HG03159 (cell line): ENCODE results near the gene CLK3.
"Not testable (repeated sequence)": the region's sequence is repeated elsewhere in the genome, so short reads cannot be mapped to it uniquely, and the experiment has no call there.

Experiments
- ATAC-seq: cut with Tn5 transposase; IDR thresholded peaks from one replicate; pipeline ENCODE4 v1.9.1; 2021; ENCODE audit warnings: mild to moderate bottlenecking, moderate library complexity; ENCODE audit not compliant: unreplicated experiment

The CLK3 gene

DNA sequence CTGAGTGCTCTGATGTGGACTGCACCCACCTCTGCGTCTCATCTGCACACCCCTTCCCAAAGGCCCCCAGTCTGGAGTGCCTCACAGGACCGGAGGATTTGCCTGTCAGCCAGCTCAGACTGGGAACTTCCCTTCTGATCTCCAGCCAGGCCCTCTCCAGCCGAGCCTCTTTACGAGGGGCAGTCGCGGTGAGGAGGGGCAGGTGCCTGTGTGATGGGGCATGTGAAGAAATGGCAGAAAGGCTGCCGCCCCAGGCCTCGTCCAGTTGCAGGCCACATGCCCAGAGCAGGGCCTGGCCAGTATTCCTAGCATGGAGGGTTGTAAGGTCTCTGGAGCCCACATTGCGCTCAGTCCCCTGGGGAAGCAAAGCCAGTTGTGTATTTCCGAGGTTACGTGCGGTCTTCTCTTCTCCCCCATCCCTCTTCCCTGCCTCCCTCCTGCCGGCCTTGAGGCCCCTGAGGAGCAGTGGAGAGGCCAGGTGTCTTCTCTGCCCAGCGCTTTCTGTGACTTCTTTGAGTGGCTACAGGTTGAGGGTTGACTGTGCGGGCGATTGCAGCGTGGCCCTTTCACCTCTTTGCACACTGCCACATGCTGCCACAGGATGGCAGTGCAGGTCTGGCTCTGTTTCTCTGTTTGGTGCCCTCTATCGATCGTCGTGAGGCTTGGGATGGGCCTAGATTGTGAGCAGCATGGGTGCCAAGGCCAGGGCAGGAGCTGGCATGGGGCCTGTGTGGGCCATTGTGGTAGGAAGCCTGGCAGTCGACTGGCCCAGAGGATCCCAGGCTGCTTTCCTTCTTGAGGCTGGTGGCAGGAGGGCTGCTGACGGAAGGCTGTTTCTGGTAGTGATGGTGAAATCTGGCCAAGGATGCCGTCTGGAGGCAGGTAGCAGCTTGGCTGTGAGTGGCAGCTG is 5.3 kb downstream of the CLK3 start:
- ATAC-seq = peak; percentile 56

DNA sequence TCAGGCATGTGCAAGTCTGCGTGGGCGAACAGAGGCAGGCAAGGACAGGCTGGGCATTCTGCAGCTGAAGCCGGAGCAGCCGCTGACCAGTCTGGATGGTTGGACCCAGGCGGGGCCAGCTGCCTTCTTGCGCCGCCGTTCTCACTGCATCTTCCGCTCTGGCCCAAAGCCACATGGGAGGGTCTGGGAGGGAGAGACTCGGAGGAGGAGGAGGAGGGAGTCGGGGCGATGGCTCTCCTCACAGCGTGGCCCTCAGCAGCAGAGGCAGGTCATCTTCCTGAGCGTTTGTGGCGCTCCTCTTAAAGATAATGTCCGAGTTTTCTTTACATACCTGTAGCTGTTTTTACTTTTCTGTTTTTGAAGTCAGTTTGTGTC is 5.9 kb downstream of the CLK3 start:
- no peak for ATAC-seq

DNA sequence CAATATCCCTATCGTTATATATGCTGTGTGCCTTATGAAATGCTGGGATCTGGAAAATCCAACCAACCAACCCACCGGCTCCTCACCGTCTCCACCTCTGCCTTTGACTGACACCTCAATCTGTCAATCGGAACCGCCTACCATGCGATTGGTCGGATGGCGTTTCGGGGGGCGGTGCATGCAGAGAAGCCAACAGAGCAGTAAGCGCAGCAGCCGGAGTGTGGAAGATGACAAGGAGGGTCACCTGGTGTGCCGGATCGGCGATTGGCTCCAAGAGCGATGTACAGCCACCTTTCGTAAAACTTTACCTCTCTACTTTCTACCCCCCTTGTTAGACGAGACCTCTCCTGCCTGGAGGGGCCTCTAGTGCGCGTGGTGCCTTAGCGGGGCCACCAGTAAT is 6.3 kb downstream of the CLK3 start:
- ATAC-seq = no peak

DNA sequence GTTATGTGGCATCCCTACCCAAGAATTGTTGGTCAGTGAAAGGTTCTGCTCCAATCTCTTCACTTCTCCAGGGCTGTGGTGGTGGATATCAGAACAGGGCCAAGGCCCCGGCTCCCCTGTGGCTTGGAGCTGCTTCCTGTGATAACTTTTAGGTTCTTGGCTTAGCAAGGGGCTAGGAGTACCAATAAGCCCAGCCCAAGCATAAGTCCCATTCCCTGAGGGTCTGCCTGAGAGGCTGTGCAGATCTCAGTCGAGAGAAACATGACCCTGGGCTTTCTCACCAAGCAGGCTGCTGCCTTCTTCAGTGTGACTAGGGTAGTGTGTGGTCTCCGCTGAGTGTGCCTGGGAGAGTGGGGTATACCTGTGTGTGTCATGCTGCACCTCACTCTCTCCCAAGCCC is 7.1 kb downstream of the CLK3 start:
- ATAC-seq = no peak

DNA sequence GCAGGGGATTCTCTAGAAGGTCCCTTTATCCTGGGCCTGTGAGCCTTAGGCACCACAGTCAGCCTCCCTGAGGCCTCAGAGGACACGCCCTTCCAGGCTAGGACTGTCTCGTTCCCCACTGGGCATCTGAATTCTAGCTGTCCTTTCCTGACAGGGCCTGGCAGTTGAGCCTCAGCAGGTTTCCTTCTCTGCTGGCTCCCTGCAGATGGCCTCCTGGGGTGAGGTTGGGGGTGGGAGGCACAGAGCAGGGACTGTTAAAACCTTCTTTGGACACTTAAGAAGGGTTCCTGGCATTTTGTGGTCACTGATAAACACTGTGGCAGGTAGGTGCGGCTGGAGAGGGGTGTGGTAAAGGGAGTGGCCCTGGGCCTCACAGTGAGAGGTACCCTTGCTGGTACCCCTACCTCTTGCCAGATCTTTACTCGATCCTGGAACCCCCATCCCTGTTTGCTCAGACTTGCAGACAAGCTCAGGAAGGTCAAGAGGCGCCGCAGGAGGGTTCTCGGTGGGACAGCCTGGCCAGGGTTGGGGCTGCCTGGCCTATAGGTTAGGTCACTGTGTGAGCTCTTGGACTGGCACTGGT is 8.5 kb downstream of the CLK3 start:
- ATAC-seq = no peak

DNA sequence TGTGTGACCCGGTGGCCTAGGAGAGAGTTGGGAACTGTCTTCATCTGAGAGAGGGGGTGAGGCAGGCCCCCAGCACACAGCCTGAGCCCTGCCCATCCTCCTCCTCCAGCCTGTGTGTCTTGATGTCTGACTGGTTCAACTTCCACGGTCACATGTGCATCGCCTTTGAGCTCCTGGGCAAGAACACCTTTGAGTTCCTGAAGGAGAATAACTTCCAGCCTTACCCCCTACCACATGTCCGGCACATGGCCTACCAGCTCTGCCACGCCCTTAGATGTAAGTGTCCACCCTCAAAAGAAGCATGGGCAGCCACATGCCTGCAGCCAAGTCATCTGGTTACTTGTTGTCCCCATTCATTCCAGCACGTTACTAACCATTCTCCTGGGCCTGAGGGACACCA is 10.1 kb downstream of the CLK3 start:
- ATAC-seq = no peak

DNA sequence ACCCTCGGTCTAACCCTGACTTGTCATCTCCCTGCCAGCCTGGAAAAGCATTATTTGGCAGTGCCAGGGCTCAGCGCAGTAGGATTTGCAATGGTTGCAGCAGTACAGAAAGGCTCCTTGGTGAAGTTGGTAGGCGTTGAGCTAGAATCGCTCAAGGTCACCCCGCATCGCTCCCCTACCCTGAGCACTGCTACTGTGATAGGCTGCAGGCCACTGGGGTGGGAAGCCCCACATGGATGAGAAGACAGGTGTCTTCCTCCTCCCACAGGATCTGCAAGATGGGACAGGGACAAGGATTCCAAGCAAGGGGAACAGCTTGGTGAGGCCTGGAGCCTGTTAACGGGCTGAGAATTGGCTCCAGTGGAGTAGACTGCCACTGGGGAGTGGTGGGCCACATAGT is 10.7 kb downstream of the CLK3 start:
- ATAC-seq = no peak

DNA sequence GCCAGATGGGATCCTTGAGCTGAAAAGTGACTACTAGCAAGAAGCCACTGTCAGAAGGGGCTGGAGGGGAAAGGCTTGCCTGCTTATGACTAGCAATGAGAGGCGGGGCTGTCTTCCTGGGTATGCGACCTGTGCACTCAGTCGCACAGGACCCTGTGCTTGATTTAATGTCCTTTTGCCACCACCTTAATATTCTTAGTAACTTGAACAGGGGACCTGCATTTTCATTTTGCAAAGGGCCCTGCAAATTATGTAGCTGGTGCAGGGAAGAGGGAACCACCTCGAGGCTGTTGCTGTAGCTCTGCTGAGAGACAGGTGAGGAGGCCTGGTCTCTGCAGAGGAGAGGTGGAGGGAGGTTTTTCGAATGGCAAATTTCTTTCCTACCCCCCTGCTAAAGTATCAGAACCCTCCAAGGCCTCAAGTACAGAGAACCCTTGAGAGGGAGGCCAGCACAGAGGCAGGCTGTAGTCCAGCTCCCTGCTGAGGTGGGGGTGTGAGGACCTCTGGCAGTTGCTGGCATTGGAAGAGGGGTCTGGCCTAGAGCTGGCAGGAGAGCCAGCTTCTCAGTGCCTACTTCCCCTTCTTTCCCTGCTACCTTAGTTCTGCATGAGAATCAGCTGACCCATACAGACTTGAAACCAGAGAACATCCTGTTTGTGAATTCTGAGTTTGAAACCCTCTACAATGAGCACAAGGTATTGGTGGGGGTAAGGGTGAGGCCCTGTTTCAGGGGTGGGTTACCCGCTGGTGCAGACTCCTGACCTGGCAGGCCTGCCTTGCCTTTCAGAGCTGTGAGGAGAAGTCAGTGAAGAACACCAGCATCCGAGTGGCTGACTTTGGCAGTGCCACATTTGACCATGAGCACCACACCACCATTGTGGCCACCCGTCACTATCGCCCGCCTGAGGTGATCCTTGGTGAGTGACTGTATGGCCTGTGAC is 11.4 kb downstream of the CLK3 start:
- peak; percentile 55 for ATAC-seq

DNA sequence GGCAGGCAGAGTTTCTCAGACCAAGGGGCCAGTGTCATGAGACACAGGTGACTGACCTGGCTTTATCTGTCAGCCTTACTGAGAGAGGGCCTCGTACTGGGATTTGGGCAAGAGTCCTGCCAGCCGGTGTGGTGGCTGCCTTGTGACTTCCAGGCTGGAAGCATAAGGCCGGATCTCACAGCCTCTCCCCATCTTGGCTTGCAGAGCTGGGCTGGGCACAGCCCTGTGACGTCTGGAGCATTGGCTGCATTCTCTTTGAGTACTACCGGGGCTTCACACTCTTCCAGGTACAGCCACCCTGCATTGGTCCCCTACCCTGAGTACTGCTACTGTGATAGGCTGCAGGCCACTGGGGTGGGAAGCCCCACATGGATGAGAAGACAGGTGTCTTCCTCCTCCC is 12.1 kb downstream of the CLK3 start:
- ATAC-seq = no peak

DNA sequence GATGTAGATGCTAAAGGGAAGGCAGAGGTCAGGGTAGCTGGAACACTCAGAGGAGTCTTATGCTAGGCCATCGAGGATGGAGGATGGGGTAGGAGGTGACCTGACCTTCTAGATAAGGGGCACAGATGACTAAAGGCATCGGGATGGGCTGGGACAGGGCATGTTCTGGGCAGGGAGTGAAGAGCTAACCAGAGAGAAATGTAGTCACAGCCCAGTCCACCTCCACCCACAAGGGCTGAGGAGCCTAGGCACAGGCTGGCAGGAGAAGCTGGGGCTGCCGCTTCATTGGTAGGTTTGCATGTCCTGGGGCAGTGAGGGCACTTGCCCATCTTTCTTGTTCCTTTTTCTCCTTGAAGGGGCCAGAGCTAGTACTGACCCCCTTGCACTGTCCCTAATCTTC is 12.6 kb downstream of the CLK3 start:
- no peak for ATAC-seq

DNA sequence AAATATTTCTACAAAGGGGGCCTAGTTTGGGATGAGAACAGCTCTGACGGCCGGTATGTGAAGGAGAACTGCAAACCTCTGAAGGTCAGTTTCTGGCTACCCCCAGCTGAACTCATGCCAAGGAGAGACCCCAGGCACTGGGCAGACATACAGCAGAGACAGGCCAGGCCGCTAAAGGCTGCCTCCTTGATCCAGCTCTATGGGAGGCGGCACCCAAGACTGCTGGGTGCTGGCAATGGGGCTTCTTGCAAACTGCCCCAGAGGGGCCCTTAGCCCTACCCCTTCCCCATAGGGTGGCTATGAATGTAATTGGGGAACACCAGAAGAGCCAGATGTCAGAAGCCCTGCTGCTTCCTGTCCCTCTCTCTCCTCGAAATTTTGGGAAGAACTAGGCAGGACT is 13.3 kb downstream of the CLK3 start:
- no peak for ATAC-seq

DNA sequence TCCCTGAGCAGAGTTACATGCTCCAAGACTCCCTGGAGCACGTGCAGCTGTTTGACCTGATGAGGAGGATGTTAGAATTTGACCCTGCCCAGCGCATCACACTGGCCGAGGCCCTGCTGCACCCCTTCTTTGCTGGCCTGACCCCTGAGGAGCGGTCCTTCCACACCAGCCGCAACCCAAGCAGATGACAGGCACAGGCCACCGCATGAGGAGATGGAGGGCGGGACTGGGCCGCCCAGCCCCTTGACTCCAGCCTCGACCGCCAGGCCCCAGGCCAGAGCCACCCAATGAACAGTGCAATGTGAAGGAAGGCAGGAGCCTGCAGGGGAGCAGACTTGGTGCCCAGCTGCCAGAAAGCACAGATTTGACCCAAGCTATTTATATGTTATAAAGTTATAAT is 14.1 kb downstream of the CLK3 start:
- ATAC-seq = not testable (repeated sequence)

DNA sequence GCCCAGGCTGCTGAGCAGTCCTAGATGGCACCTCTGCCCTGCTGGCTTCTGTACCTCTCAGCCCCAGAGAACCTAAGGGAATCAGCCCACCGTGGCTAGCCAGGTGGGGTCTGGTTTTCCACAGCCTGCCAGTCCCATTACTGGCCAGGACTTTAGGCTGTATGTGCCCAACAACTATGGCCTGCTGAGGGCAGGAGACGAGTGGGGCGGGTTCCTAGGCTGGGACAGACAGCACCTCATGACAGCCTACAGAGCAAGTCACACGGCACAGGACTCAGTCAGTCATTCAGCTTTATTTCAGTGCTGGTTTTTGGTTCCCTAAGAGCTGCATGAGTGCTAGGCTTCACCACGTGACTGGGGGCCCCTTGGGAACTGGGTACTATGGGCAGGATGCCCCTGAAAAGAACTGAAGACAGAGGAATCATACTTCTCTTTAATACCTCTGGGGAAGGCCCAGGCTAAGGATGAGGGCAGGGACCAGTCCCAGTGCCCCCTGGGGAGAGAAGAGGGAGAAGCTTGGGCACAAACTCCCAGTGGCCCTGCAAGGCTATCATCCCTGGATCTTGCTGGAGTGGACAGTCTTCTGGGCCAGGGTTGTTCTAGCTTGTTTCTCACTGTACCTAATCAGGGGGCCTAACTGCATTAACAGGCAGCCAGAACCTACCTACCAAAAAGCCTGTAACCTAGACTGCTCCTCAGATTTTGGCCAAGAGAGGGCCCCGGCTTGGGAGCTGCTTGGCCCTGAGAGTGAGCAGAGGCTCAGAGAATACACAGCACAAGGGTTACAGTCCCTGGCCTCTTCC is 14.8 kb downstream of the CLK3 start:
- ATAC-seq = no peak

DNA sequence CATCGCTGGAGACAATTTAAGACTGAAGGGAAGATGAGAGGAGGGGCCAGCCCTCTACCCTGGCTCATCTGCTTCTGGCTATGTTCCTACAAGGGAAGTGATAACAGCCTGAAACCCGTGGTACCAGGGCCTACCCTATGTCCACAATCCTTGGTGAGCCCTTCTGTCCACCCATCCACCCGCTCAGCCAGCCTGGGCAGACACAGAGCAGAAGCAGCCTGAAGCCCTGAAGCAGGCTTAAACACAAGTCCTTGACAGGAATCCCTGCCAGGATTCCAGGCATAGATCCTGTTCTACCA is 15.4 kb downstream of the CLK3 start:
- ATAC-seq = no peak

DNA sequence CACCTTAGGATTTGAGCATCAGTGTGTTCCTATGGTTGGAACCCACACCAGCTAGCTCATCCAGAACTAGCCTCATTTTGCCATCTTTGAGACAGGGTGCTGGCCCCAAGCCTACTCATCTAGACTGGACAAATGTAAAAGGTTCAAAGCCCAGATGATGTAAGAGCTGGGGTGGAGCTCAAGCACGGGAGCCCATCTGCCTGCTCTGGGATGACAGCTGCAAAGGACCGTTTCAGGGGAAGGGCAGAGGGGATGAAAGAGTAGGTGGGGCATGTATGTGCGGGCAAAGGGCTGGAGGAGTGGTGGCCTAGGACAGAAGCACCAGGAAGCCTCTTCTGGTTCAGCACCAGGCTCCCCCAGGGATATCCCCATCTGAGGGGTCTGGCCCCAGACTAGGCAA is 15.8 kb downstream of the CLK3 start:
- ATAC-seq = no peak

DNA sequence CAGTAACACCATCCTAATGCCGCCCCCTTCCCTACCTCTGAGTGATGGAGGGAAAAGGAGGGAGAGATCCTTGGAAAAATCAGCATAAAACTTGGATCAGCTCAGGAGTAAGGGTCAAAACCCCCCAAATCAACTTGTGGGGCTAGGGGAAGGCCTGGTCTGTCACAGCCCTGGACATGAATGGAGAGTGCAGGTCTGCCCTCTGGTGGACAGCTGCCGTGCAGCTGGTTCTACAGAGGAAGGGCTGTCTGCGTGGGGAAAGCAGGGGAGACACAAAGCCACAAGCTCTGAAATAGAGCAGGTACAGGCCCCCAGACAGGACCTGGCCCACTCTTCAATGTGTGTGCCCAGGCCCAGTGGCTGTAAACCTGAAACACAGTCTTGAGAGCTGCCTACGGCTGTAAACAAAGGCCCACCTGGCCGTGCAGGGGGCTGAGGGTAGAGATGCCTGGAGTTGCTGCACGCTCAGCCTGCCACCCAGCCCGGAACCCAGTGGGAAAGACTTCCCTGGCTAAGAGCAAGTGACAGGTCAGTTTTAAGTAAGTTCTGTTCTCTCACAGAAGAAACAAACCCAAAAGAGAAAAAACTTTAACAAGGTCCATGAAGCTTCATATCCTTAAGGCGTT is 16.4 kb downstream of the CLK3 start:
- no peak for ATAC-seq

DNA sequence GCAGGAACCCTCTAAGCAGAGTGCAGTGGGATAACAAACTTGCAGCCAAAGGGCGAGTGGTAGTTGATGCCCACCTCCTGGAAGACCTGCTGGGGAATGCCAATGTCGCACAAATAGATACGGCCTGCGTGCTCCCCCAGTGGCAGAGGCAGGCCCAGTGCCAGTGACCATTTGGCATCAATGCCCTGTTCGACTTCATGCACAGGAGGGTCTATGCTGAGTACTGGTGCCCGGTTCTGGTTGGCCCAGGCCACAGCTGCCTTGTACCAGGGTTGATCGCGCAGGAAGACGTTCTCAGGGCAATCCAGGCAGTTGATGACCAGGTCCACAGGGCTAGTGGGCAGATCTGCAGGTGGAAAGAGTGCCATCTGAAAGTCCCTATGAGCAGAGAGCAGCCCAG is 17.0 kb downstream of the CLK3 start:
- no peak for ATAC-seq

DNA sequence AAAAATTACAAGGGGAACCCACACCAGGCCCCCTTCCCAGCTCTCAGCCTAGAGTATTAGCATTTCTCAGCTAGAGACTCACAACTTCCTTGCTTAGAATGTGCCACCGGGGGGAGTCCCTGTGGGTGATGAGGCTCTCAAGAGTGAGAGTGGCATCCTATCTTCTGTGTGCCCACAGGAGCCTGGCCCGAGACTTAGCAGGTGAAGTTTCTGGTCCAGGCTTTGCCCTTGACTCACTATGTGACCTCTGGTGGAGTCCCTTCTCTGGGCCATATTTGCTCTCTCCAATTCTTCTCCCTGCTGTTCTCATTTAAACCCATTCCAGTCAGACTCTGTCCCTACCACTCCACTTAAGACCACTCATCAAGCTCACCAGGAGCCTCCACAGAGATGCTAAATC is 18.1 kb downstream of the CLK3 start:
- ATAC-seq = no peak

DNA sequence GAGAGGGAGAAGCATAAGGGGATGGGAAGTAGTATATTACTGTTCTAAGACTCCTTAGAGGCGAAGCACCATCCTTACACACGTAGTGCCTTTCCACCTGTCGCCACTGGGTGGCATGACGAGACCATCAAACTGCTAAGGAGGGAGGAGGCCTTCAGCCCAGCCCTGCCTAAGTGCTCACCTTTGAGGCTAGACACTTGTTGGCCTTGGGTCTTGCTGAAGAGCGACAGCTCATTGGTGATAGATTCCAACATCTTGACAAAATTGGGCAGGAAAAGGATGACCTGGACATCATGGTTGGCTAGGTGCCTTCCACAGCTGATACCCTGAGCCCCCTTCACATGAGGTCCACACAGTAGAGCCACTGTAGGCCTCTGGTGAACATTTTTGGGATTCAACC is 19.6 kb downstream of the CLK3 start:
- no peak for ATAC-seq

DNA sequence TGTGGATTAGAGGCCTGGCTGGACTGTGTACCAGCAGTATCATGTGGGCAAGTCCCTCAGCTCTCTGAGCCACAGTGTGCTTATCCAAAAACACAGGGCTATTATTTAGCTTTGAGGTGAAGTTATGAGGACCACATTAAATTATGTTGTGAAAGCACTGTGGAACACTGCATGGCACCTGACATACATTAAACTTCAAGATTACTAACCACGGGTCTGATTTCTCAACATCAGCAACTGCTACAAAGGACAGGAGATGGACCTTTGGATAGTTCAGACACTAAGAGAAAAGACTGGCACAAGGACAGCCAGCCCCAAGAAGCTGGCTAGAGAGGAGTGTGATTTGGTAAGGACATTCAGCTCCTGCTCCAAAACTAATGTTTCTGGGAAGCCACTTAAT is 21.3 kb downstream of the CLK3 start:
- no peak for ATAC-seq

DNA sequence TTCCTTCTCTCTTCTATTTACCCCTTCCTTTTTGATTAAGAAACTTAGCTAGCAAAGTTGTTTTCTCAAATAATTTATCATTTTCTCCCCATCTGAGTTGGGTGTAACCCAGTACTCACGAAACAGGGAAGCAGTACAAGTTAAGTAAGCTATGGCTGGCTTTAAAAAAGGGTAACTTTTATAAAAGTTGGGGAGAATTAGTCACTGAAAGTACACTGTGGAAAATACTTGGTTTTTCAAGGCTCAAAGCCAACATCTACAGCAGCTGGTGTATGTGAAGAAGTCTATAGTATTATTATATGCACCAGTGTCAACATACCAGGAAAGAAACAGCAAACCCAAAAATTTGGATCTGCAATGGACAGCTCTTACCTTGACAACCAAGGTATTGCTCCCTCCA is 25.5 kb downstream of the CLK3 start:
- no peak for ATAC-seq
